Ramos (cell line): ENCODE measurements around the gene SRPK3.

ENCODE experiments used
- in situ Hi-C: fragments of 300-500 bp; cut with MboI; formaldehyde crosslinking; loops from one replicate; pipeline ENCODE4 v1.14.3; 2022; ENCODE audit warnings: low sequenced_read_pairs; ENCODE audit not compliant: unreplicated experiment

The SRPK3 gene, protein sequence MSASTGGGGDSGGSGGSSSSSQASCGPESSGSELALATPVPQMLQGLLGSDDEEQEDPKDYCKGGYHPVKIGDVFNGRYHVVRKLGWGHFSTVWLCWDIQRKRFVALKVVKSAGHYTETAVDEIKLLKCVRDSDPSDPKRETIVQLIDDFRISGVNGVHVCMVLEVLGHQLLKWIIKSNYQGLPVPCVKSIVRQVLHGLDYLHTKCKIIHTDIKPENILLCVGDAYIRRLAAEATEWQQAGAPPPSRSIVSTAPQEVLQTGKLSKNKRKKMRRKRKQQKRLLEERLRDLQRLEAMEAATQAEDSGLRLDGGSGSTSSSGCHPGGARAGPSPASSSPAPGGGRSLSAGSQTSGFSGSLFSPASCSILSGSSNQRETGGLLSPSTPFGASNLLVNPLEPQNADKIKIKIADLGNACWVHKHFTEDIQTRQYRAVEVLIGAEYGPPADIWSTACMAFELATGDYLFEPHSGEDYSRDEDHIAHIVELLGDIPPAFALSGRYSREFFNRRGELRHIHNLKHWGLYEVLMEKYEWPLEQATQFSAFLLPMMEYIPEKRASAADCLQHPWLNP

DNA sequence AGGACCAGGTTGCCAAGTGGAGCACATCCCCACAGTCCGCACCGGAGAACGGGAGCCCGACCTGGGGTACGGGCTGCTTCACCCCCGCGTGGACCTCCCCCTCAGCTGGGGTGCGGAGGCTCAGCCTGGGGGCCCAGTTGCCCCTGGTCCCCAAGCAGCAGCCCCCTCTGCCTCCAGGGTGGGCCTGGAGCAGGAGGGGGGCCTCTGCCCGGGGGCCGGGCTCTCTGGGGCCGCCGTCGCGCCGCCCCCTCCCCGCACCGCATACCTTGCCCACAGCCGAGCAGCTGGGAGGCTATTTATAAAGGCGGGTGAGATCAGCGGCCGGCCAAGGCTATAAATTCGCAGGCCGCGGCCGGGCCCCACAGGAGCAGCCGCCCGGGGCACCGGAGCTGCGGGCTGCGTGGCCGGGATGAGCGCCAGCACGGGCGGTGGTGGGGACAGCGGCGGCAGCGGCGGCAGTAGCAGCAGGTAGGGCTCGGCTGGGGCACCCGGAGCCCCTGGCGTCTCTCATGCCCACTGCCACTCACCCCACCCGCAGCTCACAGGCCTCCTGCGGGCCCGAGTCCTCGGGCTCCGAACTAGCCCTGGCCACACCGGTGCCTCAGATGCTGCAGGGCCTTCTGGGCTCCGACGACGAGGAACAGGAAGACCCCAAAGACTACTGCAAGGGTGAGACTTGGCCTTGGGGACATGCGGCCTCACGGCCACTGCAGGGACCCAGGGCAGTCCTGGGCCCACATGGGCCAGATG, at the start of gene SRPK3:
Gene SRPK3, plus strand, starts transcription at position 364 of the 750 bp plus-strand sequence. Its CDS starts 46 bp downstream, at position 410.
- in situ Hi-C loops: no loop called here

DNA sequence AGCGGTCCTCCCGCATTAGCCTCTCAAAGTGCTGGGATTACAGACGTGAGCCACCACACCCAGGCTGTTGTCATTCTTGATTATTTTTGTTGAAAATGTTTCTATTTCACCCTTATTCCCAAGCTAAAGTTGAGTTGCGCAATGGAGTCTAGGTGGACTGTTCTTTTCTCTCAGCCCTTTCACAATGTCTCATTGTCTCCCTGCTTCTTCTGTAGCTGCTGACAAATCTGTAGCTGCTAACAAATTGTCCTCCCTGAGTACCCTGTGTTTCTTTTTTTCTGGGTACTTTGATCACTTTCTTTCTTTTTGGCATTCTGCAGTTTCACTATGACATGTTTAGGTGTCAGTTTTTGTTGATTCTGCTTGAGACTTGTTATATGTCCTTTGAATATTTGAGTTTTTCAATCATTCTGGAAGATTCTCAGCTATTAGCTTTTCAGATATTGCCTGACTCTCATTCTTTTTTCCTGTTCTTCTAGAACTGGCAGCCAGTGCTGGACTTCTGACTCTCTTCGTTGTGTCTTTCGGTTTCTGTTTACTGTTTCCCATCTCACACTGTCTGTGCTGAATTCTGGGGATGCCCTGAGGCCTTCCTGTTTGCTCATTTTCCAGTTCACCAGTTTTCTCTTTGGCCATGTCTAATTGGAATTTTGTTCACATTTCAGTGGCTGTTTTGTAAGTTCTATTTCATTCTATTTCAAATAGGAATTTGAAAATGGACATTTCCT, 49.6 kb upstream of the SRPK3 start:
- in situ Hi-C loops: loop anchor here (25.0 kb wide), 1 partner anchor 806 kb away; the partner anchor contains the start of genes G6PD and IKBKG

DNA sequence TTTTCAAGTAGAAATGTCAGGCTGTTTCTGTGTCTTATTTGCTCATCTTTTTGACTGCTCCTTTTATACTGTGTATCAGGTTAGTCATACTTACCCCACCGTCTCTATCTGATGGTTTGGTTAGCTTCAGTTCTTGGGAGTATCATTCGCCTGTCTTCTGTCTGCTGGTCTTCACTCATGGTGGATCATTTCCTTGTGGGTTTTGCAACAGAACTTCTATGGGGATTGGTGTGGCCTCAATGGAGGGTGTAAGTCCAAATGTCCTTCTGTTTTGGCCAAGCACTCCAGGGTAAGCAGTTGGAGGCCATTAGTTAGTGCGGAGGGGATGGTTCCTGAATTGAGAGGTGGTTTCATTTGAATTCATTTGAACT, 49.0 kb upstream of the SRPK3 start:
- in situ Hi-C loops: loop anchor here (25.0 kb wide), 1 partner anchor 805 kb away; the partner anchor contains the start of genes G6PD and IKBKG

DNA sequence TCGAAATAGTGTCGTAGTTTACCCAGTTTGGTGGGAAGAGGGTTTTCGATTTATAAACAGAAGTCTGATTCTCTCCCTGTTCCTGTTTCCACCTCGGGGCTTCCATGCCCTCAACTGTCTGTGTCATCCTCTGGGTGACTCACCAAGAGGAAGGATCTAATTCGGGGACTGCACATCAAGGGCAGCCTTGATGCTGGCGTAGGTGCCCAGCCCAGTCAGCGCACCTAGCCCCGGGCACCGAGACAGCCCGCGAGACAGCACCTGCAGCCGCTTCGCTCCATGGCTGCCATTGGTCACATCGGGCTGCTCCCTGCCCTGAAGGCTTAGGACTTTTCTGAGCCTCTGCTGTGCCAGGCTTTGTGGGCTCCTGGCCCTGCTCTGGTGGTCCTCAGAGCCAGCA, 48.4 kb upstream of the SRPK3 start:
- in situ Hi-C loops: loop anchor here (25.0 kb wide), 1 partner anchor 805 kb away; the partner anchor contains the start of genes G6PD and IKBKG

DNA sequence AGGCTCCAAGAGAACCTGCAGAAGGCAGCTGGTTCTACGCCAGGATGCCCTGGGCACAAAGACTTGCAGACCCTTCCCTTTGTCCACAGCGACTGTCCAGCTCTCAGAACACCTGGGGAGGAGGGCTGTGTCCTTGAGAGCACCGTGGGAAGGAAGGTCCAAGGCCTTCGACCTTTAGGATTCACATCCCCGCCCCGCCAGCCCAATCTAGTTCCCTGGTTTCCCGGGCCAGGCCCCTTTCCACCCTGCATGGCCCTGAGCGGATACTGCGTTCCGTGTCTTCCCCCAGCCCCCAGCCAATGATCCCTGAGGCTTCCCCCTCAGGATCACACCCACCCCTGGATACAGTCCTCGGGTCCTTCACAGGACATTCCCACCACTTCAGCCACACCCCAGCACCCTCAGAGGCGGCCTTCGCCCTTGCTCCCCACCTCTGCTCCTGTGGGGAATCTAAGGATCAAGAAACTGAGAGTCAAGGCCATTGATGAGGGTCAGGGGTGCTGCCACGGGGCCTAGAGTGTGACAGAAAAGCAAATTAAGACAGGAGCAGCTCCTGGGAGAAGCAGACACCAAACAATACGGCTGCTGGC, 47.1 kb upstream of the SRPK3 start:
- in situ Hi-C loops: loop anchor here (25.0 kb wide), 1 partner anchor 804 kb away; the partner anchor contains the start of genes G6PD and IKBKG

DNA sequence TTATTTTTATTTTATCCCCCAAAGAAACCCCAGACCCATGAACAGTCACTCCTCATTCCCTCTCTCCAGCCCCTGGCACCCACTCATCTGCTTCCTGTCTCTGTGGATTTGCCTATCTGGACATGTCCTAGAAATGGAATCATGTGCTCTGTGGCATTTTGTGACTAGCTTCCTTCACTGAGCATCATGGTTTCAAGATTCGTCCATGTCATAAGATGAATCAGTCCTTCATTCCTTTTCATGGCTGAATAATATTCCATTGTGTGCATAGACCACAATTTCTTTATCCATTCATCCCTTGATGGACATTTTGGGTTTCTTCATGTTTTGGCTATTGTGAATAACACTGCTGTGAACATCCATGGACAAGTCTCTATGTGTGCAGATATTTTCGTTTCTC, 46.0 kb upstream of the SRPK3 start:
- in situ Hi-C loops: loop anchor here (25.0 kb wide), 1 partner anchor 802 kb away; the partner anchor contains the start of genes G6PD and IKBKG

DNA sequence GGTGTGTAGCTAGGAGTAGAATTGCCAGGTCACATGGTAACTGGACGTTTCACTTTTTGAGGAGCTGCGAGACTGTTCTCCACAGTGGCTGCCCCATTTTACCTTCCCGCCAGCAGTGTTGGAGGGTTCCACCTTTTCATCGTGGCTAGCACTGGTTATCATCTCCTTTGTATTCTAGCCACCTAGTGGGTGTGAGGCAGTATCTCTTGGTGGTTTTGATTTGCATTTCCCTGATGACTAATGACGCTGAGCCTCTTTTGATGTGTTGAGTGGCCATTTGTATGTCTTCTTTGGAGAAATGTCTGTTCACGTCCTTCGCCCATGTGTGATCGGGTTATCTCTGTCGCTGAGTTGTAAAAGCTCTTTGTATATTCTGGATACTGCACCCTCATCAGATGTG, 45.6 kb upstream of the SRPK3 start:
- in situ Hi-C loops: loop anchor here (25.0 kb wide), 1 partner anchor 802 kb away; the partner anchor contains the start of genes G6PD and IKBKG

DNA sequence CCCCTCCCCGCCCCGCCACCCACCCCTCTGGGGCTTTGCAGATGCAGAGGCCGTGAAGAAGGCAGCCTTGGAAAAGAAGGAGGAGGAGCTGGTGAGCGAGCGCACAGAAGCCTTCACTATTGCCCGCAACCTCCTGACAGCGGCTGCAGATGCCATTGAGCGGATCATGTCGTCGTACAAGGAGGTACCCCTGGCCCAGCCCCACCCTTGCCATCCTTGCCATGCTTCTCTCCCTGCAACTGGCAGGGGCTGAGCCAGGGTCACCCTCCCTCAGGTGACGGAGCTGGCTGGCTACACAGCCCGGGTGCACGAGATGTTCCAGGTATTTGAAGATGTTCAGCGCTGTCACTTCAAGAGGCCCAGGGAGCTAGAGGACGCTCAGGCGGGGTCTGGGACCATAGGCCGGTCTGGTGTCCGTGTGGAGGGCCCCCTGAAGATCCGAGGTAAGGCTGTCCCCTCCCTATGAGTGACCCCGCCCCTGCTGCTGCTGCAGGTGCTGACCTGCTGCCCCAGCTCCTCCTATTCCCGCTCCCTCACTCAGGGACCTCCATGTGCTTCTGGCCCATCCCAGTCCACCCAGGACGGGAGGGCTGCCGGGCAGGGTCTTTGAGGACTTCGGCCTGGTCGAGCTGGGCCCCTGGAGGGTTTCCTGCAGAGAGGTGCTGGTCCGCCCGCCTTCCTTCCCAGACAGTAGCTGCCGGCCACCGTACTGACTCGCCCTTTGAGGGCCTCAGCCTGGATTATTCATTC, 44.6 kb upstream of the SRPK3 start:
- in situ Hi-C loops: loop anchor here (25.0 kb wide), 1 partner anchor 801 kb away; the partner anchor contains the start of genes G6PD and IKBKG

DNA sequence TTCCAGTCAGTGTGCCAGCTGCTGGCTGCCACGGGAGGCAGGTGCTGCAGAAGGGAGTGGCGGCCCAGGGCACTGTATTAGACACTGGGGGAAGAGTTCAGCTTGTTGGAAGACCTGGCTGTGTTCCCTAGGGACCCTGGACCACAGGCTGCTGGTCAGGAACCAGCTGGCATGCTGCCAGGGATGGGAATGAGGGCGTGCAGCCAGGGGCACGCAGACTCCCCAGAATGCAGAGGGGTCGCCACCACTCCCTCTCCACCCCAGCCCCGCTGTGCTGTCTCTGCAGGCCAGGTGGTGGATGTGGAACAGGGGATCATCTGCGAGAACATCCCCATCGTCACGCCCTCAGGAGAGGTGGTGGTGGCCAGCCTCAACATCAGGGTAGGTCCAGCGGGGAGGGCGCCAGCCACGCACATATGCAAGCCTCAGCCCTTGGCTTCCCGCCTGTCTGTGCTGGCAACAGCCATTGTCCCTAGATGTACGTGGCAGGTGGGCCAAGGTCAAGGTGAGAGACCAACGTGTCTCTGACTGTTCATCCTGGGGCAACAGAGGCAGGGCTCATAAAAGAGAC, 43.9 kb upstream of the SRPK3 start:
- in situ Hi-C loops: loop anchor here (25.0 kb wide), 1 partner anchor 800 kb away; the partner anchor contains the start of genes G6PD and IKBKG

DNA sequence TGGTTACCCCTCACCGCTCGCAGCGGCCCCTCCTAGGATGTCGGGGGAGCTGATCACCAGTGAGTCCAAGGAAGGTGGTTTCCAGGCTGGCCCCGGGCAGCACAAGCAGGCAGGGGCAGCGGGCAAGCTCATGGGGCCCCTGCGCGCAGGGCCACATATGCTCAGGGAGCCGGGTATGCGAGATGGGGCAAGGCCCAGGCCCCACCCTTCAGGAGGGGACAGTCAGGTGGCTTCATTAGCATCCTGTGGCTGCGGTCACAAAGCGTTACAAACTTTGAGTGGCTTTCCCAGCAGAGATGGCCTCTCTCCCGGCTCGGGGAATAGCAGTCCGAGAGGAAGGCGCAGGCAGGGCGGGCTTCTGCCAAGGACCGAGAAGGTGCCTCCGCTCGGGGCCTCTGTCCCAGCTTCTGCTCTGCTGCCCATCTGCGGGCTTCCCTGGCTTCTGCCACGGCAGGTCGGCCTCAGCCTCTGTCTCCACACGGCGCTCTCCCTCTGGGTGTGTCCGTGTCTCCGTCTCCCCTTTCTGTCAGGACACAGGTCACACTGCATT, 42.7 kb upstream of the SRPK3 start:
- in situ Hi-C loops: loop anchor here (25.0 kb wide), 1 partner anchor 799 kb away; the partner anchor contains the start of genes G6PD and IKBKG

DNA sequence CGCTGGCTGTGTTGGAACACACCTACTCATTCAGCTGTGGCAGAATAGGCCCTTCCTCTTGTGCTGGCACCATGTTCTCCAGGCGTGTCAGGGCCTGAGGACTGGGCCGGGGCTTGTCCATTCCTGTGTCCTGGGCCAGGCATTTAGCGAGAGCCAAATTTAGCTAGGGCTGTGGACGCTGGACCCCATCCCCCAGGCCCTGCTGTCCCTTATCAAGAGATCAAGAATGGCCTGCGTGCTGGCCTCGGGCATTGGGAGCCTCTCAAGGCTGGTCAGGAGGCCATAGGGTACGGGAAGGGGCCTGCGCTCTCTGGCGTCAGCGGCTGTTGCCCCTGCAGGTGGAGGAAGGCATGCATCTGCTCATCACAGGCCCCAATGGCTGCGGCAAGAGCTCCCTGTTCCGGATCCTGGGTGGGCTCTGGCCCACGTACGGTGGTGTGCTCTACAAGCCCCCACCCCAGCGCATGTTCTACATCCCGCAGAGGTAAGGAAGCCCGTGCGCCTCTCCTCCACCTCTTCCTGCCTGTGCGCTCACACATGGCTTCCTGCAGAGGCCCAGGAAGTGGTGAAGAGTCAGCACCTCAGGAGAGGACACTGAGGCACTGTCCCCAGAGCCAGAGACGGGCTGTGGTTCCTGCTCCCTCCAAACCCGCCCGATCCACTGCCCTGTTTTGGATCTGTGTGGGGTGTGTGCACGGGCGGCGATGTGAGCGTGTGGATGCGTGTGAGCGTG, 40.9 kb upstream of the SRPK3 start:
- in situ Hi-C loops: loop anchor here (25.0 kb wide), 1 partner anchor 797 kb away; the partner anchor contains the start of genes G6PD and IKBKG

DNA sequence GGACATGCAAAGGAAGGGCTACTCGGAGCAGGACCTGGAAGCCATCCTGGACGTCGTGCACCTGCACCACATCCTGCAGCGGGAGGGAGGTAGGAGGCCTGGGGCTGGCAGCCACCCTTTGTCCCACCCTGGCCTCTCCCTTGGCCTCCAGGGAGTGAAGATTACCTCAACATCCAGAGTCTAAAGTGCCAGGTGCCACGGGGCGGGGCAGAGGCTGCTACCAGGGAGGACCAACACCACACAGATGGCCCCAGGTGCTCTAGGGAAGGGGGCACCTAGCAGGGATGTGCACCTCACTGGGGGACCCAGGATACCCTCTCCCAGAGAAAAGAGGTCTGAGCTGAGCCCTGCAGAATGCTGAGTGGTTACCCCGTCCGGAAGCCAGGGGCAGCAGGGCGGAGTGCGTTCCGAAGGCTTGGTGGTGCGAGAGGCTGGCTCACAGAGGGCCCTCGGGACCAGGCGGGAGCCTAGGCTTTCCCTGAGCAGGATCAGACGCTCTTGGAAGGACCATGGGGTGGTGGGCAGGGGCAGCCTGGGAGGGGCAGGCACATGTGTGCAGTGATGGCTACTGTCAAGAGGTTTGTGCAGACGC, 40.1 kb upstream of the SRPK3 start:
- in situ Hi-C loops: loop anchor here (25.0 kb wide), 1 partner anchor 797 kb away; the partner anchor contains the start of genes G6PD and IKBKG

DNA sequence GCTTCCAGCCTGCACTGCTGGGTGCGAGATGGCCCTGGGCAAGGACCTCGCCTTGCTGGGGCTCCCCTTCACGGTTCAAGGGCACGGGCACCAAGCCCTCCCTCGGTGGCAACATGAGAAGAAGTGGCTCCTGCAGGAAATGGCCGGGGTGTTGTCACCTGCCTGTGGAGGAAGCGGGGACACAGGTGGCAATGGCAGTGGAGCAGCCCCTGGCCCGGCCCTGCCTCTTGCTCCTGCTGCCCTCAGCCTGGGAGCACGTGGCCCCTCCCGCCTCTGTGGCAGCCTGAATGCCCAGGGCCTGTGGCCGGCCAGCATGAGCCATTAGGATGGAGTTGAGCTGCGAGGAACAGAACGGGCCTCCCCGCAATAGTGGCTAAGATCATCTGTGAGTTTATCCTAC, 39.4 kb upstream of the SRPK3 start:
- in situ Hi-C loops: loop anchor here (25.0 kb wide), 1 partner anchor 796 kb away; the partner anchor contains the start of genes G6PD and IKBKG

DNA sequence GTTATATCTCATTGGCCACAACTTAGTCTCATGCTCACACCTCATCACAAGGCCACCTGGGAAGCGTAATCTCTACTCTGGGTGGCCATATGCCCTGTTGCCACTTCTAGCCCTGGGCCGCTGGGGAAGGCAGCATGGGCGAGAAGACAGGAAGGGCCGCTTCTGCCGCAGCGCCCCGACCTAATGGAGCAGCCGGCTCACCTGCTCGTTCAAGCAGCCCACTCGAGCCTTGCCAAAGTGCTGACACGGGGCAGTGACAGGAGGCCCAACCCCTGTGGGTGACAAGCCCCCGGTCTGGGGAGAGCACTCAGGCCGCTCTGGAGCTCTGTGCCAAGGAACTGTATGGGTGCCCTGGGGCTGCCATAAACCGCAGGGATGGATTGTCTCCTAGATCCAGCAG, 38.7 kb upstream of the SRPK3 start:
- in situ Hi-C loops: loop anchor here (25.0 kb wide), 1 partner anchor 795 kb away; the partner anchor contains the start of genes G6PD and IKBKG

DNA sequence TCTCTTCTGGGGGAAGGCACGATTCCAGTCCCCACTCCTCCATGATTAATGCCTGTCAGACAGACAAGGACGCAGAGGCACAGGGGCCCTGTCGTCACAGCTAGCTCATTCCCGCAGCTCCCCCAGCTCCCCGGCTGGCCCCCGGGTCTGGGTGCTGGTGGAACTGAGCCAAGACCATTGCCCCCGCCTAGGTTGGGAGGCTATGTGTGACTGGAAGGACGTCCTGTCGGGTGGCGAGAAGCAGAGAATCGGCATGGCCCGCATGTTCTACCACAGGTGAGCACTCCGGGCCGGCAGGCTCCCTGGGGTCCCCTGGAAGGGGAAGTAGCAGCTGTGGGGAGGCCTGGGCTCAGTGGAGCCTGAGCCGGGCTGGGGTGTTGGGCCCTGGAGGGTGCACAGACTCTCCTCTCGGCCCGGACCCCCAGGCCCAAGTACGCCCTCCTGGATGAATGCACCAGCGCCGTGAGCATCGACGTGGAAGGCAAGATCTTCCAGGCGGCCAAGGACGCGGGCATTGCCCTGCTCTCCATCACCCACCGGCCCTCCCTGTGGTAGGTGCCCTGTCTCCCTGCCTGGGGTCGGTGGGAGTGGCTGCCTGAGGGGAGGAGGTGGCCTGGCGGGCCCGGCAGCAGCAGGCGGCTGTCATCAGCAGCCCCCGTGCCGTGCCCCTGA, 37.9 kb upstream of the SRPK3 start:
- in situ Hi-C loops: loop anchor here (25.0 kb wide), 1 partner anchor 794 kb away; the partner anchor contains the start of genes G6PD and IKBKG
